ENCODE data around the gene ITPRID2. TPM values are rescaled to one million over a fixed set of nuclear protein-coding genes. Genes with fewer than 3 reads are reported as not detected.

ITPRID2 gene
- total and polyA plus RNA-seq, 4 donors, result 59.5 to 167 (median 112) TPM

- no peak overlapping the region for H3K9ac ChIP-seq (ENCODE audit: insufficient read depth in 1 of 2, low read length in 2 of 2)
- no peak for DNase-seq
- H3K9me3 ChIP-seq (ENCODE audit: control insufficient read depth in 4 of 4, insufficient read depth in 3 of 4, low read length in 3 of 4), result no peaks in the 10 kb centered on the region
- H3K27ac ChIP-seq (ENCODE audit: low read depth in 1 of 2, low read length in 1 of 2), result no peak overlapping the region
- H3K4me1 ChIP-seq (ENCODE audit: control insufficient read depth in 5 of 5, insufficient read depth in 5 of 5, low read length in 5 of 5), result peaks cover 0 to 3% (median 0%) of the 10 kb centered on the region in 5 donors
- TF ChIP-seq CTCF (IDR thresholded peaks at IDR 0.05; ENCODE audit: control extremely low read depth, extremely low read depth), result no peak
- no peak overlapping the region for H3K4me3 ChIP-seq
- ATAC-seq (ENCODE audit: insufficient read depth, low FRiP score), result no peak
- 52 to 55% methylated on average over 2 of the region's 2 CpGs for WGBS, 2 donors
- H3K27me3 ChIP-seq (ENCODE audit: control insufficient read depth in 3 of 3, insufficient read depth in 3 of 3, low read length in 2 of 3), result no peaks in the 10 kb centered on the region
- H3K36me3 ChIP-seq (ENCODE audit: control insufficient read depth in 4 of 4, insufficient read depth in 4 of 4, low read length in 4 of 4), result peaks cover 8 to 20% (median 10%) of the 10 kb centered on the region in 4 donors
Measured at GRCh38 chr2:181910028-181910831, 18.7 kb downstream of the ITPRID2 start.

- no peak overlapping the region for H3K9ac ChIP-seq (ENCODE audit: insufficient read depth in 1 of 2, low read length in 2 of 2)
- 50 to 69% methylated on average over 2 of the region's 2 CpGs for WGBS, 2 donors
- H3K27ac ChIP-seq (ENCODE audit: low read depth in 1 of 2, low read length in 1 of 2), result no peak overlapping the region
- no peaks in the 10 kb centered on the region for H3K27me3 ChIP-seq (ENCODE audit: control insufficient read depth in 3 of 3, insufficient read depth in 3 of 3, low read length in 2 of 3)
- H3K4me1 ChIP-seq (ENCODE audit: control insufficient read depth in 5 of 5, insufficient read depth in 5 of 5, low read length in 5 of 5), result peaks cover 0 to 3% (median 0%) of the 10 kb centered on the region in 5 donors
- H3K4me3 ChIP-seq, result no peak overlapping the region
- DNase-seq, result no peak
- H3K9me3 ChIP-seq (ENCODE audit: control insufficient read depth in 4 of 4, insufficient read depth in 3 of 4, low read length in 3 of 4), result no peaks in the 10 kb centered on the region
- peaks cover 19 to 31% (median 20%) of the 10 kb centered on the region in 4 donors for H3K36me3 ChIP-seq (ENCODE audit: control insufficient read depth in 4 of 4, insufficient read depth in 4 of 4, low read length in 4 of 4)
- no peak for ATAC-seq (ENCODE audit: insufficient read depth, low FRiP score)
- no peak for TF ChIP-seq CTCF (IDR thresholded peaks at IDR 0.05; ENCODE audit: control extremely low read depth, extremely low read depth)
Measured at GRCh38 chr2:181911830-181912229, 20.3 kb downstream of the ITPRID2 start.

- Histone ChIP-seq H3K9ac (ENCODE audit: insufficient read depth in 1 of 2, low read length in 2 of 2) (no peak overlapping the region), H3K27ac (ENCODE audit: low read depth in 1 of 2, low read length in 1 of 2) (no peak overlapping the region), H3K27me3 (ENCODE audit: control insufficient read depth in 3 of 3, insufficient read depth in 3 of 3, low read length in 2 of 3) (no peaks in the 10 kb centered on the region), H3K4me3 (no peak overlapping the region), H3K9me3 (ENCODE audit: control insufficient read depth in 4 of 4, insufficient read depth in 3 of 4, low read length in 3 of 4) (no peaks in the 10 kb centered on the region), H3K4me1 (ENCODE audit: control insufficient read depth in 5 of 5, insufficient read depth in 5 of 5, low read length in 5 of 5) (no peaks in the 10 kb centered on the region), H3K36me3 (ENCODE audit: control insufficient read depth in 4 of 4, insufficient read depth in 4 of 4, low read length in 4 of 4) (peaks cover 24 to 41% (median 33%) of the 10 kb centered on the region in 4 donors)
- TF ChIP-seq CTCF (IDR thresholded peaks at IDR 0.05; ENCODE audit: control extremely low read depth, extremely low read depth), result no peak
- WGBS, 2 donors, result 39 to 75% methylated on average over 1 of the region's 1 CpG
- no peak for DNase-seq
- ATAC-seq (ENCODE audit: insufficient read depth, low FRiP score), result no peak
Measured at GRCh38 chr2:181915102-181915501, 23.6 kb downstream of the ITPRID2 start.

All from lung (tissue), 12 donors.